OCI-LY3 (cell line): Measurements from ENCODE around the gene C2orf15.

ENCODE experiments used
- CTCF ChIP-seq: fragments of 200-600, 300-600 bp; sonication (generic); IDR thresholded peaks from 2 replicates; pipeline ENCODE4 v1.5.1; 2014; ENCODE audit warnings: antibody characterized with exemption, low read length, low read depth
- EZH2phosphoT487 ChIP-seq: fragments of 200-600 bp; shearing (Covaris generic); IDR thresholded peaks from 2 replicates; pipeline ENCODE4 v1.6.1; 2018; ENCODE audit warnings: antibody characterized with exemption, mixed run types, low read depth

DNA sequence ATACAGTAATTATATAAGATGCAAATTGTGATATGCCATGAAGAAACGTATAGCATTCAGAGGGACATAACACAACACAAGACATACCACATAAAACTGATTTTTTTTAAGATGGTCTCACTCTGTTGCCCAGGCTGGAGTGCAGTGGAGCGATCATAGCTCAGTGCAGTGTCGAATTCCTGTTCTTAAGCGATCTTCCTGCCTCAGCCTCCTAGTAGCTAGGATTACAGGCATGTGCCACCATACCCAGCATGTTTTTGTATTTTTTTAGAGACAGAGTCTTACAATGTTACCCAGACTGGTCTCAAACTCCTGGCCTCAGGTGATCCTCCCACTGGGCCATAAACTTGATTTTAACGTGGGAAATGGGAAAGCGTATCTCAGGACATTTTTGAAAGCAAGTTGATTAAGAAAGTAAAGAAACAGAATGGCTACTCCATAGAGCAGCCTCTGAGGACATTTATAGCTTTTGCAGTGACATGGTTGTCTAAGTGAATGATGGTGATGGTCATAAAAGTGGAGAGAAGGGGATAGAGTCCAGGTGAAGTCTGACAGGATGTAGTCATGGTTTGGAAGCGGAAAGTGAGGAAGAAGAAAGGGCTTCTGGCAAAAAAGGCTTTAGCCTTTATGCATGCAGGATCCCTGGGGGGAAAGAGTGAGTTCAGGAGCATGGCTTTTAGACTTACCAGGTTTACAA, 10.8 kb downstream of the C2orf15 start:
- TF ChIP-seq CTCF = no peak
- no peak for TF ChIP-seq EZH2phosphoT487
